ENCODE results near the gene SERINC3. TPM values are rescaled to one million over a fixed set of nuclear protein-coding genes. Genes with fewer than 3 reads are reported as not detected.

Gene SERINC3
- total RNA-seq, 1 donor from 2014 or later, result 49.6 TPM

Other genes starting within 250 kb of the SERINC3 start
- gene FITM2, start 210.9 kb downstream of the SERINC3 start, total RNA-seq, result 2.0 and 2.8 TPM in 2 replicates
- not detected in 2 replicates for gene R3HDML, start 185.0 kb downstream of the SERINC3 start, total RNA-seq
- gene HNF4A, start 166.4 kb downstream of the SERINC3 start, total RNA-seq, result not detected in 2 replicates
- 22.6 and 23.2 TPM in 2 replicates for gene TTPAL, start 46.2 kb downstream of the SERINC3 start, total RNA-seq
- 1.2 and 1.7 TPM in 2 replicates for gene PKIG, start 60.5 kb upstream of the SERINC3 start, total RNA-seq
- 43.7 and 44.5 TPM in 2 replicates for gene ADA, start 129.6 kb upstream of the SERINC3 start, total RNA-seq
- gene CCN5, start 193.3 kb upstream of the SERINC3 start, total RNA-seq, result not detected in 2 replicates
- 0.44 and 0.76 TPM in 2 replicates for gene KCNK15, start 223.8 kb upstream of the SERINC3 start, total RNA-seq